HG03025 (cell line): Measurements from ENCODE around the gene BBS5.
"Not testable (repeated sequence)": the region's sequence is repeated elsewhere in the genome, so short reads cannot be mapped to it uniquely, and the experiment has no call there.

Source experiments
- ATAC-seq: cut with Tn5 transposase; IDR thresholded peaks from one replicate; pipeline ENCODE4 v1.9.1; 2021; ENCODE audit warnings: mild to moderate bottlenecking, moderate library complexity; ENCODE audit not compliant: unreplicated experiment, low FRiP score

BBS5 gene

GRCh38 chr2:169539460-169539859 is 60.2 kb downstream of the BBS5 start:
- not testable (repeated sequence) for ATAC-seq

GRCh38 chr2:169540146-169540545 is 60.9 kb downstream of the BBS5 start:
- ATAC-seq = no peak

GRCh38 chr2:169542433-169542832 is 63.1 kb downstream of the BBS5 start:
- ATAC-seq = no peak

GRCh38 chr2:169546756-169547155 is 67.5 kb downstream of the BBS5 start:
- ATAC-seq = no peak
